Neural progenitor cell (in vitro differentiated cells): Measurements from ENCODE around the gene PHKG2. TPM values are rescaled to one million over a fixed set of nuclear protein-coding genes. Genes with fewer than 3 reads are reported as not detected.
A peak's percentile ranks its signal among the peaks of the same experiment; 100 is the strongest.

ENCODE experiments used
- DNase-seq: peaks from one replicate; pipeline ENCODE4 v3.0.0-alpha.2; 2016; ENCODE audit warnings: low spot score
- H2AFZ ChIP-seq: fragments of 200-600 bp; sonication (generic); replicated peaks from 2 replicates; pipeline ENCODE4 v1.6.1; 2016; ENCODE audit warnings: antibody characterized with exemption
- H3F3A ChIP-seq: fragments of 200-600 bp; sonication (generic); 2 replicates; pipeline ENCODE4 v1.6.1; 2016; ENCODE audit warnings: antibody characterized with exemption, low read depth
- H3K27ac ChIP-seq: fragments of 200-600 bp; sonication (generic); 2 replicates; pipeline ENCODE4 v1.5.1; 2016; ENCODE audit warnings: mild to moderate bottlenecking
- H3K27me3 ChIP-seq: fragments of 200-600 bp; sonication (generic); 2 replicates; pipeline ENCODE4 v1.6.1; 2016; ENCODE audit warnings: mild to moderate bottlenecking, moderate library complexity
- H3K36me3 ChIP-seq: fragments of 200-600 bp; sonication (generic); 2 replicates; pipeline ENCODE4 v1.5.1; 2016
- H3K4me1 ChIP-seq: fragments of 200-600 bp; sonication (generic); 2 replicates; pipeline ENCODE4 v1.6.1; 2016; ENCODE audit warnings: mixed run types
- H3K4me2 ChIP-seq: fragments of 200-600 bp; sonication (generic); 2 replicates; pipeline ENCODE4 v1.6.1; 2016
- H3K4me3 ChIP-seq: fragments of 200-600 bp; sonication (generic); 2 replicates; pipeline ENCODE4 v1.5.1; 2016
- H3K79me2 ChIP-seq: fragments of 200-600 bp; sonication (generic); 2 replicates; pipeline ENCODE4 v1.6.1; 2016; ENCODE audit warnings: low read depth
- H3K9ac ChIP-seq: fragments of 200-600 bp; sonication (generic); 2 replicates; pipeline ENCODE4 v1.6.1; 2016
- H3K9me3 ChIP-seq: fragments of 200-600 bp; sonication (generic); 2 replicates; pipeline ENCODE4 v1.5.1; 2016; ENCODE audit warnings: low read depth
- H4K20me1 ChIP-seq: fragments of 200-600 bp; sonication (generic); 2 replicates; pipeline ENCODE4 v1.6.1; 2016; ENCODE audit warnings: low read depth
- H3K27ac Mint-ChIP-seq: 3 replicates; pipeline ENCODE4 v1.8.0; 2021; ENCODE audit warnings: mixed read lengths
- H3K27me3 Mint-ChIP-seq: 2 replicates; pipeline ENCODE4 v1.8.0; 2022; ENCODE audit warnings: low read depth, mild to moderate bottlenecking, inconsistent platforms, moderate library complexity, mixed read lengths; ENCODE audit not compliant: insufficient read depth
- H3K36me3 Mint-ChIP-seq: 3 replicates; pipeline ENCODE4 v1.8.0; 2021; ENCODE audit warnings: mixed read lengths
- H3K4me1 Mint-ChIP-seq: 3 replicates; pipeline ENCODE4 v1.8.0; 2021; ENCODE audit warnings: mixed read lengths
- H3K4me3 Mint-ChIP-seq: 3 replicates; pipeline ENCODE4 v1.8.0; 2021; ENCODE audit warnings: mild to moderate bottlenecking, moderate library complexity, mixed read lengths
- H3K9me3 Mint-ChIP-seq: 3 replicates; pipeline ENCODE4 v1.8.0; 2020; ENCODE audit warnings: mixed read lengths
- EZH2 ChIP-seq: fragments of 200-600 bp; sonication (generic); IDR thresholded peaks from 2 replicates; pipeline ENCODE4 v1.6.1; 2017; ENCODE audit warnings: antibody characterized with exemption, mild to moderate bottlenecking, moderate library complexity
- EZH2phosphoT487 ChIP-seq: fragments of 200-600 bp; sonication (generic); IDR thresholded peaks from 2 replicates; pipeline ENCODE4 v1.6.1; 2017; ENCODE audit warnings: antibody characterized with exemption
- total RNA-seq: library from RNA; depleted of rRNA; stranded (reverse); fragments of >200 nt; gene quantifications from 2 replicates; pipeline ENCODE4 v1.2.3, GENCODE V29; 2015; ENCODE audit warnings: low replicate concordance
- TF ChIP-seq, protein P1 (sequence below): fragments of 200-600 bp; sonication (generic); IDR thresholded peaks from 2 replicates; pipeline ENCODE4 v1.5.1; 2017; ENCODE audit warnings: antibody characterized with exemption, mild to moderate bottlenecking

Gene PHKG2
- total RNA-seq, 1 donor from 2014 or later: 20.2 TPM

DNA sequence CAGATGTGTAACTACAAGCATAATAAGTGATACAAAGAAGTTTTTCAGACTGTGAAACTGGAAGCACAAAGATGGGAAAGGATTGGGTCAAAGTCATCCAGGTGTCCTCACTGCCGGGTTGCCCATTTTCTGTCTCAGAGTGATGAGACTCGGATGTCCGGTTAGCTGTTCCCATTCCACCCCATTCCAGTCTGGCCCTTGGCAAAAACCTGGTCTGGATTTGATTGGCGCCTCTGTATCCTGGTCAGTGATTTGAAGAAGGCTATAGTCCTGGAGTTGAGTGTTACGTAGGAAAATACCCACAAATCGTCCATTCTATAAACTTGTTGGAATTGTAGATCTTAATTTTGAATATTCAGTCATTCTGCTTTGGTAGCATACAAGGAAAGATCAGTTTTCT, 19.9 kb upstream of the PHKG2 start:
- H2AFZ ChIP-seq: no peak overlapping the region
- TF ChIP-seq EZH2phosphoT487 (no peak), EZH2 (no peak)
- TF ChIP-seq, protein P1, sequence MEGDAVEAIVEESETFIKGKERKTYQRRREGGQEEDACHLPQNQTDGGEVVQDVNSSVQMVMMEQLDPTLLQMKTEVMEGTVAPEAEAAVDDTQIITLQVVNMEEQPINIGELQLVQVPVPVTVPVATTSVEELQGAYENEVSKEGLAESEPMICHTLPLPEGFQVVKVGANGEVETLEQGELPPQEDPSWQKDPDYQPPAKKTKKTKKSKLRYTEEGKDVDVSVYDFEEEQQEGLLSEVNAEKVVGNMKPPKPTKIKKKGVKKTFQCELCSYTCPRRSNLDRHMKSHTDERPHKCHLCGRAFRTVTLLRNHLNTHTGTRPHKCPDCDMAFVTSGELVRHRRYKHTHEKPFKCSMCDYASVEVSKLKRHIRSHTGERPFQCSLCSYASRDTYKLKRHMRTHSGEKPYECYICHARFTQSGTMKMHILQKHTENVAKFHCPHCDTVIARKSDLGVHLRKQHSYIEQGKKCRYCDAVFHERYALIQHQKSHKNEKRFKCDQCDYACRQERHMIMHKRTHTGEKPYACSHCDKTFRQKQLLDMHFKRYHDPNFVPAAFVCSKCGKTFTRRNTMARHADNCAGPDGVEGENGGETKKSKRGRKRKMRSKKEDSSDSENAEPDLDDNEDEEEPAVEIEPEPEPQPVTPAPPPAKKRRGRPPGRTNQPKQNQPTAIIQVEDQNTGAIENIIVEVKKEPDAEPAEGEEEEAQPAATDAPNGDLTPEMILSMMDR: no peak
- no peaks in the 10 kb centered on the region for H3K9me3 ChIP-seq
- peaks cover 27% of the 10 kb centered on the region for H3K79me2 ChIP-seq
- H3K27me3 ChIP-seq: no peaks in the 10 kb centered on the region
- H3K4me2 ChIP-seq: no peak overlapping the region
- Mint-ChIP-seq H3K4me1 (no peaks in the 10 kb centered on the region), H3K27me3 (peaks cover 2% of the 10 kb centered on the region), H3K36me3 (peaks cover 33% of the 10 kb centered on the region), H3K27ac (no peak overlapping the region), H3K4me3 (no peak overlapping the region), H3K9me3 (no peaks in the 10 kb centered on the region)
- H4K20me1 ChIP-seq: peaks cover 30% of the 10 kb centered on the region
- H3K27ac ChIP-seq: no peak overlapping the region
- peaks cover 13% of the 10 kb centered on the region for H3K36me3 ChIP-seq
- no peaks in the 10 kb centered on the region for H3K4me1 ChIP-seq
- no peak for DNase-seq
- H3F3A ChIP-seq: no peaks in the 10 kb centered on the region
- no peak overlapping the region for H3K4me3 ChIP-seq
- H3K9ac ChIP-seq: no peak overlapping the region

DNA sequence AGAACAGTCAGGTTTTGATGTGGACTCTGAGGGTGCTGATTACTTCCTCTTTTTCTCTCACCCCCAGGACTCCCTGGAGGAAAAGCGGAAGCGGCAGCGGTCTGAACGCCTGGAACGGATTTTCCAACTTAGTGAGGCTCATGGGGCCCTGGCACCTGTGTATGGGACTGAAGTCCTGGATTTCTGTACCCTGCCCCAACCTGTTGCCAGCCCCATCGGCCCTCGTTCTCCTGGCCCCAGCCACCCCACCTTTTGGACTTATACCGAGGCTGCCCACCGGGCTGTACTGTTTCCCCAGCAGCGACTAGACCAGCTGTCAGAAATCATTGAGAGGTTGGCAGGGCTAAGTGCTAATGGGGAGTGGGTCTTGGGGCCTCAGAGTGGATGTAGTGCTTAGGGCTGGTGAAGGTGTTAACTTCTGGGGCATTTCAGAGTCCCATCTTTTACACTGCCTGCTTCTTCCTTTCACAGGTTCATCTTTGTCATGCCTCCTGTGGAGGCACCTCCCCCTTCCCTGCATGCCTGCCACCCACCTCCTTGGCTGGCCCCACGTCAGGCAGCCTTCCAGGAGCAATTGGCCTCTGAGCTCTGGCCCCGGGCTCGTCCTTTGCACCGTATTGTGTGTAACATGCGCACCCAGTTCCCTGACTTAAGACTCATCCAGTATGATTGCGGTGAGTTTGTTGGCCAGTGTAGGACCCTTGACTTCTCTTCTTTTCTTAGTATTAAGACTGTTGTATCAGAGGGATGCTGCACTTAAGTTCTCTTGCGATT, 19.1 kb upstream of the PHKG2 start:
- peaks cover 32% of the 10 kb centered on the region for H3K36me3 Mint-ChIP-seq
- H3K9me3 Mint-ChIP-seq: no peaks in the 10 kb centered on the region

DNA sequence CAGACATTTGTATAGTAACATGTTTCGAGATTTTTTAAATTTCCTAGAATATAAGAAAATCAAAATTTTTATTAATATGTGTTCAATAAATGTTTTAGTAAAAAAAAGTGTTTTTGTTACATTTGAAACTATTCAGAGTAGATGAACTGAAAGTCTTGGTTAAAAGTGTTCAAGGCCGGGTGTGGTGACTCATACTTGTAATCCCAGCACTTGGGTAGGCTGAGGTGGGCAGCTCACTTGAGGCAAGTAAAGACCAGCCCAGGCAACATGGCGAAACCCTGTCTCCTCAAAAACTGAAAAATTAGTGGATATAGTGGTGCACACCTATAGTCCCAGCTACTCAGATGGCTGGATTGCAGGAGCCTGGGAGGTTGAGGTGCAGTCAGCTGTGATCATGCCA, 16.8 kb upstream of the PHKG2 start:
- Histone ChIP-seq H3K9ac (no peak overlapping the region), H3K27me3 (no peaks in the 10 kb centered on the region), H2AFZ (no peak overlapping the region), H3F3A (no peaks in the 10 kb centered on the region), H3K36me3 (peaks cover 6% of the 10 kb centered on the region), H4K20me1 (peaks cover 12% of the 10 kb centered on the region), H3K4me3 (no peak overlapping the region), H3K4me2 (no peak overlapping the region), H3K27ac (no peak overlapping the region), H3K4me1 (no peaks in the 10 kb centered on the region), H3K9me3 (no peaks in the 10 kb centered on the region), H3K79me2 (peaks cover 16% of the 10 kb centered on the region)
- Mint-ChIP-seq H3K4me3 (no peak overlapping the region), H3K9me3 (no peaks in the 10 kb centered on the region), H3K27ac (no peak overlapping the region), H3K27me3 (peaks cover 2% of the 10 kb centered on the region), H3K36me3 (peaks cover 40% of the 10 kb centered on the region), H3K4me1 (no peaks in the 10 kb centered on the region)
- TF ChIP-seq EZH2 (no peak), EZH2phosphoT487 (no peak)
- TF ChIP-seq, protein P1: no peak
- DNase-seq: no peak

More for the DNA sequence above, 19.1 kb upstream of the PHKG2 start:
- no peak overlapping the region for H3K4me3 Mint-ChIP-seq
- H3K4me3 ChIP-seq: no peak overlapping the region
- DNase-seq: no peak
- no peak overlapping the region for H3K27ac ChIP-seq
- H3F3A ChIP-seq: no peaks in the 10 kb centered on the region
- H3K9me3 ChIP-seq: no peaks in the 10 kb centered on the region
- H3K4me1 ChIP-seq: no peaks in the 10 kb centered on the region
- H3K27me3 ChIP-seq: no peaks in the 10 kb centered on the region
- no peak overlapping the region for H3K4me2 ChIP-seq
- no peaks in the 10 kb centered on the region for H3K4me1 Mint-ChIP-seq
- peak overlapping the region; percentile 46 for H3K27ac Mint-ChIP-seq
- peaks cover 13% of the 10 kb centered on the region for H3K36me3 ChIP-seq
- TF ChIP-seq EZH2phosphoT487 (no peak), EZH2 (no peak)
- TF ChIP-seq, protein P1: no peak
- no peak overlapping the region for H2AFZ ChIP-seq
- H4K20me1 ChIP-seq: peaks cover 24% of the 10 kb centered on the region
- H3K9ac ChIP-seq: no peak overlapping the region
- peaks cover 2% of the 10 kb centered on the region for H3K27me3 Mint-ChIP-seq
- H3K79me2 ChIP-seq: peaks cover 27% of the 10 kb centered on the region
